ENCODE results near the gene CHRNB4.

The CHRNB4 gene

DNA sequence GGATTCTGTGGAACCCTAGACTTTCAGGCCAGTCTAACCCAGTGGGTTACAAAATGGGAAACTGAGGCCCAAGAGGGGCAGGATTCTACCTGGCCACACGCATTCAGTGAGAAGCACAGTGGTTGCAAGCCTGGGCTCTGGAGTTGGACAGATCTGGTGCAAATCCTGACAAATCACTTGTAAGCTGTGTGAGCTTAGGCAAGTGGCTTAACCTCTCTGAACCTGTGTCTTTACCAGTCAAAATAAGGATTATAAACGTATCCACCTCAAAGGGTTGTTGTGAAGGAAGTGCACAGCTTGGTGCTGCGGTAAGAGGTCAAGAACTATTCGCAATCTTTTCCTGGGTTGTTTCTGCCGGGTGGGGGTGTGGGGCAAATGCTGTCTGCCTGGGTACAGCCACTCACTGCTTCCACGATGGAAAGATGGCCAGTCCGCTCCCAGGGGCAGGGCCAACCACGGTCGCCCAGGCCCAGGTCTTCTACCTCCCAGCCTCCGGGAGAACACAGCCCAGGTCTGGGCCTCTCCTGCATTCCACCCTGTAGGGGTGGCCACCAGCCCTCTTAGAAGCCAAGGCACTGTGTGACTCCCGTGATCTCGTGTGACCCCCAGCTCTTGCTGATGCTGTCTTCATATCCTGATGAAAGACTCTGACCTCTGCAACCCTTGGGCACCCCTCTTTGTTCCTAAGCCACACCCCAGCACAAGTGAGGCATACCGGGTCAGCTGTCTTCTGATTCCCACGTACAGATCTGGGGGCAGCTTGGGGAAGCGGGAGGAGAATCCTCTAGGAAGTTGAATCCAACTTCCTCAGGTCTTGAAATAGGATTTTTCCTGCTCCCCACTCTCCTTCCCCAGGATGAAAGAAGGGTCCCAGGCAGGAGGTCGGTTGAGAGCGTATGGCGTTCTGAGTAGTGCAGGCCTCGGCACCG, 21.7 kb downstream of the CHRNB4 start:
- no peak overlapping the region for H3K4me3 ChIP-seq (ENCODE audit: low read depth, low read length)
- H3K27ac ChIP-seq, result no peak overlapping the region
- H3K79me2 ChIP-seq, result no peaks in the 10 kb centered on the region
- H3K27me3 ChIP-seq (ENCODE audit: control insufficient read depth, insufficient read depth, low read length), result peaks cover 6% of the 10 kb centered on the region
- no peaks in the 10 kb centered on the region for H3K36me3 ChIP-seq (ENCODE audit: control insufficient read depth, insufficient read depth, low read length)
- no peak overlapping the region for H2AFZ ChIP-seq
- TF ChIP-seq, protein P1, sequence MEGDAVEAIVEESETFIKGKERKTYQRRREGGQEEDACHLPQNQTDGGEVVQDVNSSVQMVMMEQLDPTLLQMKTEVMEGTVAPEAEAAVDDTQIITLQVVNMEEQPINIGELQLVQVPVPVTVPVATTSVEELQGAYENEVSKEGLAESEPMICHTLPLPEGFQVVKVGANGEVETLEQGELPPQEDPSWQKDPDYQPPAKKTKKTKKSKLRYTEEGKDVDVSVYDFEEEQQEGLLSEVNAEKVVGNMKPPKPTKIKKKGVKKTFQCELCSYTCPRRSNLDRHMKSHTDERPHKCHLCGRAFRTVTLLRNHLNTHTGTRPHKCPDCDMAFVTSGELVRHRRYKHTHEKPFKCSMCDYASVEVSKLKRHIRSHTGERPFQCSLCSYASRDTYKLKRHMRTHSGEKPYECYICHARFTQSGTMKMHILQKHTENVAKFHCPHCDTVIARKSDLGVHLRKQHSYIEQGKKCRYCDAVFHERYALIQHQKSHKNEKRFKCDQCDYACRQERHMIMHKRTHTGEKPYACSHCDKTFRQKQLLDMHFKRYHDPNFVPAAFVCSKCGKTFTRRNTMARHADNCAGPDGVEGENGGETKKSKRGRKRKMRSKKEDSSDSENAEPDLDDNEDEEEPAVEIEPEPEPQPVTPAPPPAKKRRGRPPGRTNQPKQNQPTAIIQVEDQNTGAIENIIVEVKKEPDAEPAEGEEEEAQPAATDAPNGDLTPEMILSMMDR (IDR thresholded peaks at IDR 0.05), result no peak
- no peaks in the 10 kb centered on the region for H3K9me3 ChIP-seq (ENCODE audit: control insufficient read depth, low read length)
- no peaks in the 10 kb centered on the region for H3K4me1 ChIP-seq
- no peak overlapping the region for H3K9ac ChIP-seq
- no peak overlapping the region for H3K4me2 ChIP-seq (ENCODE audit: low read length)

DNA sequence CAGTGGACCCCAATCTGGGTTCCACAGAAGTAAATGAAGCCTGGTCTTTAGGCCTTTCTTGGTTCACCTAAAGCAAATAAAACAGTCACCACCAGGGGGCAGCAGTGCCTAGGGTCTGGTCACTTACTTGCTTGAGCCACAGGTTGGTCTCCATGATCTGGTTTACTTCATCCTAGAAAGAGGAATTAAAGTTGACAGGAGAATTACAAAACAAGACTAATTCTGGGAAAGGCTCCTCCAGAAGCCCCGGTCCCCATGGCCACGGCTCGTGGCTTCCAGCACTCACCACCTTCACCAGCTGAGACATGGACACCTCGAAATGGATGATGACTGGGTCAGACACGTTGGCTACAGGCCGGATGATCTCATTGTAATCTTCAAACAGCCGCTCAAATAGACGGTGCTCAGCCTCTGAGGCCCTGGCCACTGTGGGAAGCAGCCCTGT, 22.5 kb downstream of the CHRNB4 start:
- Histone ChIP-seq H3K4me3 (ENCODE audit: low read depth, low read length) (no peak overlapping the region), H3K36me3 (ENCODE audit: control insufficient read depth, insufficient read depth, low read length) (no peaks in the 10 kb centered on the region), H3K79me2 (no peaks in the 10 kb centered on the region), H3K27me3 (ENCODE audit: control insufficient read depth, insufficient read depth, low read length) (peaks cover 6% of the 10 kb centered on the region), H3K4me2 (ENCODE audit: low read length) (no peak overlapping the region), H2AFZ (no peak overlapping the region), H3K4me1 (no peaks in the 10 kb centered on the region), H3K9ac (no peak overlapping the region), H3K9me3 (ENCODE audit: control insufficient read depth, low read length) (no peaks in the 10 kb centered on the region), H3K27ac (no peak overlapping the region)
- TF ChIP-seq, protein P1 (IDR thresholded peaks at IDR 0.05), result peak; percentile 78

GRCh38 chr15:78618064-78618463, 22.9 kb downstream of the CHRNB4 start:
- Histone ChIP-seq H3K9ac (no peak overlapping the region), H3K79me2 (no peaks in the 10 kb centered on the region), H3K27ac (no peak overlapping the region), H3K4me1 (no peaks in the 10 kb centered on the region), H3K27me3 (ENCODE audit: control insufficient read depth, insufficient read depth, low read length) (peaks cover 6% of the 10 kb centered on the region), H2AFZ (no peak overlapping the region), H3K4me3 (ENCODE audit: low read depth, low read length) (no peak overlapping the region), H3K9me3 (ENCODE audit: control insufficient read depth, low read length) (no peaks in the 10 kb centered on the region), H3K36me3 (ENCODE audit: control insufficient read depth, insufficient read depth, low read length) (no peaks in the 10 kb centered on the region), H3K4me2 (ENCODE audit: low read length) (no peak overlapping the region)
- TF ChIP-seq, protein P1 (IDR thresholded peaks at IDR 0.05), result no peak

DNA sequence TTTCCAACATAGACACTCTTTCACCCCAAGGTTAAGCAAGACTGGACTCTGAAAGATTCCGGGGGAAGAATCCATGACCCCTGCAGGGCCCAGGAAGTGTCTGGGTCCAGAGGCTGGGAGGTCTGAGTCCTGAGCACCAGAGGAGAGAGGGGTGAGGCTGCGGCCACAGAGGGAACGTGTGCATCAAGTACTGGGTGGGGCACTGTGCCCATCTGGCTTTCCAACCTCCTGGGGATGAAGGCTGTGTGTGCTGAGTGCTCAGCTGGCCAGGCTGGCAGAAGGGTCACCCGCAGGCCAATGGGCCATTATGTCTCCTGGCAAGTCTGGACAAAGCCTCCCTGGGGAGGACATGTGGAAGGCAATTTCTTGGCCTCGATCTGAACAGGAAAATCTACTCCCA, 23.5 kb downstream of the CHRNB4 start:
- H3K4me3 ChIP-seq (ENCODE audit: low read depth, low read length), result no peak overlapping the region
- TF ChIP-seq, protein P1 (IDR thresholded peaks at IDR 0.05), result no peak
- no peak overlapping the region for H3K27ac ChIP-seq
- no peaks in the 10 kb centered on the region for H3K36me3 ChIP-seq (ENCODE audit: control insufficient read depth, insufficient read depth, low read length)
- H3K27me3 ChIP-seq (ENCODE audit: control insufficient read depth, insufficient read depth, low read length), result peaks cover 6% of the 10 kb centered on the region
- no peak overlapping the region for H3K4me2 ChIP-seq (ENCODE audit: low read length)
- H3K9me3 ChIP-seq (ENCODE audit: control insufficient read depth, low read length), result no peaks in the 10 kb centered on the region
- H3K4me1 ChIP-seq, result no peaks in the 10 kb centered on the region
- no peak overlapping the region for H2AFZ ChIP-seq
- no peak overlapping the region for H3K9ac ChIP-seq
- no peaks in the 10 kb centered on the region for H3K79me2 ChIP-seq

Measured in parathyroid adenoma (tissue), 2 donors.